HG03439 (cell line): ENCODE results near the gene PTPN9.

ENCODE experiments used
- ATAC-seq: cut with Tn5 transposase; IDR thresholded peaks from one replicate; pipeline ENCODE4 v1.9.1; 2021; ENCODE audit warnings: mild to moderate bottlenecking, moderate library complexity; ENCODE audit not compliant: unreplicated experiment

Gene PTPN9

DNA sequence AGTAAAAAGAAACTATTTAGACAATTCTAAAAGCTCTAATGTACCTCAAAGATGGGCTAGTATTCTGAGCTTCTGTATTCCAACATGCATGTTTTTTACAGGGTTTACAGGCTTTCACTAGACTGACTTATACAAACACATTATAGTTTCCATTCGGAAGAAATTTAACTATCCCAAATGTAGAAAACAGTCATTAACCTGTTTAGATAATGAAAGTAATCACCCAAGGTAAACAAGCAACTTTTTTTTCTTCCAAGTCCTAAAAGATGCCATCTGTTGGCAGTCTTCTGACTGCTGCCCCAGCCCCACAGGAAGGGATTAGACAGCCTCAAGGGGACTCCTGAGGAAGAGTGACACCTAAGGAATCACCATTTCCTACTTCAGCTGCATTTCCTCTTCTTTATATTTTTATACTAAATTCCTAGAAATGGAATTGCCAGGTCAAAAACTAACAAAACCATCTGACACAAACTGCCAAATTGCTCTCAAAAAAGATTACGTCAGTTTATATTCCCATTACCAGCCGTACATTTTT, 153.1 kb downstream of the PTPN9 start:
- ATAC-seq = no peak

DNA sequence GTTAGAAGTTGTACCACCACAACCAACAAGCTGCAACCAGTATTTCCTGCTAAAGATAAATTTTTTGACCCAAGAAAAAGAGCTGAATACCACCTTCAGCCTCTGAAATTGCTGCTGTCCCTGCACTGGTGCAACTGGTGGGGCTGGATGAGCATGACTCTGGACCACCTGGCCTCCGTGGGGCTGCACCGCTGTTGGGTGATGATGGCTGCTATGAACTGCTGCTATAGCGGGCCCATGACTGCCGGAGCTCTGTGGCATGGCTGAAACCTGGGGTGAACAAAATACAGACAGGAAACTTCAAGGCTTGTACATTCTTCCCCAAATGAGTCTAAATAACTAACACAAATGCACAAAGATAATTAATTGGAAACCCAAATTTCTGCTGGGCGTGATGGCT, 156.6 kb downstream of the PTPN9 start:
- ATAC-seq = no peak

DNA sequence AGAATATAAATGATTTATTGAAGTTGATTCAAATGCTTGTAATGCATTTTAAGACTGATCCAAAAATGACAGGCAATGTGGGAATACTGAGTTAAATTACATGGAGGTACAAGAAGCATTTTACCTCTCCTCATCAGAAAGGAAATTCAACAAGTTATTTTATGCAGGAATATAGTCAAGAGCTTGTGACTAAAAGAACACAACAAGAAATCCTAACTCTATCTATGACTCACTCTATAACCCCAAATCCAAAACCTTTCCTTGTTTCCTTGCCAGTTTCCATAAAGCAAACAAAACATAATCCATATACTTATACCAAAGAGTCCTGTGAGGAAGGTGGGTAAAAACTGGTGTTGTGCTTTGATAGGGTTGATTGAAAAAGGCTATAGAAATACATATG, 158.4 kb downstream of the PTPN9 start:
- no peak for ATAC-seq

DNA sequence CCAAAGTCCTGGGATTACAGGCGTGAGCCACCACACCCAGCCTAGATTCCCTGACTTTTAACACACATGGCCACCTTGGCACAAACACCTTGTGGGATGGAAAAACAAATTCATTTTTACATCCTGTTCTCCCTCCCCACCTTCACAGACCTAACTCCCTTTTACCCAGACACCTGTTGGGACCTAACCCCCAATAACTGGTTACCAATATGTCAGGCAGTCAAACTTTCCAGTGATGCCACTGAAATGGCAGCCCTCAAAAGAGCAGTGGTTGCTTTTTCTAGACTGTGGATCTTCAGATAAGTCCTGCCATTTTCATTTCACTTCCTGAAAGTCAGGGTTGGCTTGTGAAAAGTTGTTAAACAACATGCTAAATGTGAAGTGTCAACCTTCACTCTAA, 162.5 kb downstream of the PTPN9 start:
- no peak for ATAC-seq
